Endothelial cell of umbilical vein (primary cell): ENCODE results near the gene TMEM208. TPM values are rescaled to one million over a fixed set of nuclear protein-coding genes. Genes with fewer than 3 reads are reported as not detected.

Experiments
- BruUV-seq: library from RNA; stranded (reverse); fragments of 400-500 nt; replicated peaks from 2 replicates; lab custom pipeline; 2021; lab: Mats Ljungman, UMichigan
- CTCF ChIA-PET: fragments of 300-600, 350-600 bp; sonication (Branson Sonifier 250); formaldehyde crosslinking; loops from one replicate; lab custom pipeline; 2021; ENCODE audit warnings: antibody characterized with exemption, inconsistent platforms; lab: Charles Lee
- POLR2A ChIA-PET: fragments of 300-600, 350-600 bp; sonication (Branson Sonifier 250); formaldehyde crosslinking; loops from one replicate; lab custom pipeline; 2021; ENCODE audit warnings: antibody characterized with exemption, inconsistent platforms; lab: Charles Lee
- DNase-seq: peaks from one replicate; pipeline ENCODE4 v3.0.0-alpha.2; 2011; ENCODE audit warnings: low read depth, low spot score
- FAIRE-seq: peaks from 2 replicates; lab custom pipeline; 2011; peaks lifted over from hg19 to GRCh38; lab: Jason Lieb, UNC
- H2AFZ ChIP-seq: 2 replicates; pipeline ENCODE4 v1.6.0; 2012; ENCODE audit warnings: low read depth, low read length, control low read depth, inconsistent platforms
- H3K27ac ChIP-seq: 2 replicates; pipeline ENCODE4 v1.5.1; 2011; ENCODE audit warnings: low read depth, mild to moderate bottlenecking, control low read depth, low read length, moderate library complexity; ENCODE audit not compliant: insufficient read depth
- H3K27me3 ChIP-seq, 2 experiments: 2 replicates each; pipeline versions ENCODE4 v1.6.0 to v1.6.1; 2011; ENCODE audit warnings: low read length in 2 of 2, mixed read lengths in 1 of 2; ENCODE audit not compliant: control insufficient read depth in 2 of 2, insufficient read depth in 2 of 2
- H3K36me3 ChIP-seq, 2 experiments: 2 replicates in 1 of 2; 3 replicates in 1 of 2; pipeline ENCODE4 v1.5.1; 2011; ENCODE audit warnings: low read length in 2 of 2, mild to moderate bottlenecking in 1 of 2, moderate library complexity in 1 of 2; ENCODE audit not compliant: control insufficient read depth in 2 of 2, insufficient read depth in 2 of 2; ENCODE audit errors: extremely low read depth in 1 of 2
- H3K4me1 ChIP-seq: 3 replicates; pipeline ENCODE4 v1.5.1; 2011; ENCODE audit warnings: mild to moderate bottlenecking, low read length; ENCODE audit not compliant: control insufficient read depth, insufficient read depth; ENCODE audit errors: extremely low read depth
- H3K4me2 ChIP-seq: 2 replicates; pipeline ENCODE4 v1.6.1; 2011; ENCODE audit warnings: low read length, control low read depth, mixed read lengths; ENCODE audit not compliant: insufficient read depth
- H3K4me3 ChIP-seq, 3 experiments: fragments of 200-600 bp in 1 of 3; sonication (generic), shearing (Covaris generic) in 1 of 3; replicated peaks in 1 of 3; 2 replicates each; pipeline ENCODE4 v1.5.1; 2011 to 2016; ENCODE audit warnings: control low read depth in 3 of 3, low read length in 3 of 3, mild to moderate bottlenecking in 2 of 3, inconsistent platforms in 1 of 3, low read depth in 1 of 3, moderate library complexity in 1 of 3; ENCODE audit not compliant: insufficient read depth in 1 of 3
- H3K79me2 ChIP-seq: 2 replicates; pipeline ENCODE4 v1.6.0; 2012; ENCODE audit warnings: low read length, inconsistent platforms; ENCODE audit not compliant: control insufficient read depth, insufficient read depth
- H3K9ac ChIP-seq: replicated peaks from 2 replicates; pipeline ENCODE3; 2011; ENCODE audit warnings: low read length, control low read depth; ENCODE audit not compliant: insufficient read depth; ENCODE audit errors: extremely low read depth
- H3K9me1 ChIP-seq: replicated peaks from 3 replicates; pipeline ENCODE4 v1.6.0; 2011; ENCODE audit warnings: mild to moderate bottlenecking, low read length; ENCODE audit not compliant: control insufficient read depth, insufficient read depth; ENCODE audit errors: extremely low read depth
- H3K9me3 ChIP-seq: replicated peaks from 2 replicates; pipeline ENCODE4 v1.5.1; 2012; ENCODE audit warnings: low read length, inconsistent platforms; ENCODE audit not compliant: control insufficient read depth, insufficient read depth
- H4K20me1 ChIP-seq: replicated peaks from 2 replicates; pipeline ENCODE3; 2011; ENCODE audit warnings: mild to moderate bottlenecking, low read length; ENCODE audit not compliant: control insufficient read depth, insufficient read depth; ENCODE audit errors: extremely low read depth
- EZH2 ChIP-seq: IDR thresholded peaks from 2 replicates; pipeline ENCODE4 v1.6.1; 2012; ENCODE audit warnings: borderline replicate concordance, low read depth, mild to moderate bottlenecking, moderate library complexity, low read length, inconsistent platforms; ENCODE audit not compliant: severe bottlenecking
- FOS ChIP-seq: IDR thresholded peaks from 2 replicates; pipeline ENCODE4 v1.6.1; 2011; ENCODE audit warnings: mild to moderate bottlenecking, low read length, moderate library complexity, borderline replicate concordance; ENCODE audit not compliant: insufficient read depth
- GATA2 ChIP-seq: IDR thresholded peaks from 2 replicates; pipeline ENCODE4 v1.7.0; 2011; ENCODE audit warnings: low read depth, mild to moderate bottlenecking, moderate library complexity, mixed read lengths, low read length; ENCODE audit not compliant: insufficient read length, insufficient read depth
- JUN ChIP-seq: IDR thresholded peaks from 2 replicates; pipeline ENCODE4 v1.6.1; 2011; ENCODE audit warnings: borderline replicate concordance, low read depth; ENCODE audit not compliant: insufficient read length, insufficient read depth
- MYC ChIP-seq: IDR thresholded peaks from one replicate; pipeline ENCODE4 v1.6.1; 2011; ENCODE audit warnings: mild to moderate bottlenecking, low read depth, low read length
- POLR2A ChIP-seq: IDR thresholded peaks from 2 replicates; pipeline ENCODE4 v1.6.1; 2012; ENCODE audit warnings: low read depth, mild to moderate bottlenecking, control low read depth, low read length
- POLR2AphosphoS5 ChIP-seq: IDR thresholded peaks from 2 replicates; pipeline ENCODE4 v1.6.1; 2012; ENCODE audit warnings: low read depth, mild to moderate bottlenecking, control low read depth, low read length, moderate library complexity; ENCODE audit not compliant: insufficient read depth
- dilution Hi-C: fragments of 300-500 bp; cut with MboI; formaldehyde crosslinking; loops from one replicate; pipeline ENCODE4 v1.15.0; 2019; ENCODE audit warnings: low sequenced_read_pairs; ENCODE audit not compliant: extremely low pct_ligation_motif_present
- intact Hi-C: fragments of 100-400 bp; cut with micrococcal nuclease; formaldehyde crosslinking; loops from one replicate; pipeline ENCODE4 v1.10.0; 2022
- polyA plus RNA-seq, 4 experiments: library from polyadenylated mRNA; depleted of rRNA in 3 of 4; stranded (reverse) in 3 of 4; unstranded in 1 of 4; fragments of >200 nt; gene quantifications; 2 replicates each; pipeline versions ENCODE4 v1.2.1 to v1.2.3, GENCODE V29; 2011 to 2012; ENCODE audit warnings: missing spikeins in 1 of 4
- total RNA-seq: library from RNA; stranded (reverse); gene quantifications from 2 replicates; pipeline ENCODE4 v1.2.3, GENCODE V29; 2021
- TF ChIP-seq, protein P1 (sequence below): IDR thresholded peaks from 2 replicates; pipeline ENCODE4 v1.6.1; 2011; ENCODE audit not compliant: insufficient read depth, insufficient read length
- TF ChIP-seq, protein P2 (sequence below), 2 donors: IDR thresholded peaks; 1 replicate in 1 of 2; 2 replicates in 1 of 2; pipeline ENCODE4 v1.5.1; 2011; ENCODE audit warnings: low read length in 2 of 2, mild to moderate bottlenecking in 2 of 2, moderate library complexity in 2 of 2, control low read depth in 1 of 2, inconsistent platforms in 1 of 2, low read depth in 1 of 2; ENCODE audit not compliant: insufficient read depth in 1 of 2; ENCODE audit errors: extremely low read depth in 1 of 2

The TMEM208 gene
- total and polyA plus RNA-seq, 2 donors (not counting 3 experiments of a cell fraction or from before 2014, with no cell fraction given), result 35.3 to 94.0 TPM

DNA sequence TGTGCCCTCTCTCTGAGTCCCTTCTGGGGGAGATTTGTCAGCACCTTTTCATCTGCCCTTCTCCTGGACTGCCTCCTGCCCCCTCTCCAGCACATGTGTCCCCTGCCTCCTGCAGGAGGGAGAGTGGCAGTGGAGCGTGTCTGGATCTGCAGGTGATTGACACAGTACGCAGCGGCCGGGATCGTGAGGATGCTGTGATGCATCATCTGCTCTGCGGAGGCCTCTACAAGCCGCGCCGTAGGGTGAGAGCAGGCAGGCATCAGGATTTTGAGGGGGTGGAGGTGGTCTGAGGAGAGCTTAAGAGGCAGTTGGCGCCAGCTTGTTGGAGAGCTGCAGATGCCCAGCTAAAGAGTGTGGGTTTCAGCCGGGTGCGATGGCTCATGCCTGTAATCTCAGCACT, 32.8 kb downstream of the TMEM208 start:
- Histone ChIP-seq H3K4me2 (no peak overlapping the region), H3K36me3 (no peaks in the 10 kb centered on the region), H3K9me3 (no peaks in the 10 kb centered on the region), H3K79me2 (no peaks in the 10 kb centered on the region), H3K4me3 (no peak overlapping the region), H3K9me1 (no peaks in the 10 kb centered on the region), H3K9ac (no peak overlapping the region), H2AFZ (no peak overlapping the region), H3K4me1 (peaks cover 4% of the 10 kb centered on the region), H3K27ac (no peak overlapping the region), H3K27me3 (no peaks in the 10 kb centered on the region), H4K20me1 (no peaks in the 10 kb centered on the region)
- dilution Hi-C loops (no loop called here), intact Hi-C loops (loop anchor here (1.0 kb wide), 3 partner anchors 80 to 140 kb away; partner anchors contain the start of gene TPPP3)
- TF ChIP-seq MYC, result no peak
- no peak for TF ChIP-seq POLR2AphosphoS5
- no peak for TF ChIP-seq GATA2
- no peak for TF ChIP-seq JUN
- no peak for TF ChIP-seq EZH2
- TF ChIP-seq, protein P1, sequence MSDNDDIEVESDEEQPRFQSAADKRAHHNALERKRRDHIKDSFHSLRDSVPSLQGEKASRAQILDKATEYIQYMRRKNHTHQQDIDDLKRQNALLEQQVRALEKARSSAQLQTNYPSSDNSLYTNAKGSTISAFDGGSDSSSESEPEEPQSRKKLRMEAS, result no peak
- no peak for TF ChIP-seq FOS
- no peak for TF ChIP-seq POLR2A
- TF ChIP-seq, protein P2, sequence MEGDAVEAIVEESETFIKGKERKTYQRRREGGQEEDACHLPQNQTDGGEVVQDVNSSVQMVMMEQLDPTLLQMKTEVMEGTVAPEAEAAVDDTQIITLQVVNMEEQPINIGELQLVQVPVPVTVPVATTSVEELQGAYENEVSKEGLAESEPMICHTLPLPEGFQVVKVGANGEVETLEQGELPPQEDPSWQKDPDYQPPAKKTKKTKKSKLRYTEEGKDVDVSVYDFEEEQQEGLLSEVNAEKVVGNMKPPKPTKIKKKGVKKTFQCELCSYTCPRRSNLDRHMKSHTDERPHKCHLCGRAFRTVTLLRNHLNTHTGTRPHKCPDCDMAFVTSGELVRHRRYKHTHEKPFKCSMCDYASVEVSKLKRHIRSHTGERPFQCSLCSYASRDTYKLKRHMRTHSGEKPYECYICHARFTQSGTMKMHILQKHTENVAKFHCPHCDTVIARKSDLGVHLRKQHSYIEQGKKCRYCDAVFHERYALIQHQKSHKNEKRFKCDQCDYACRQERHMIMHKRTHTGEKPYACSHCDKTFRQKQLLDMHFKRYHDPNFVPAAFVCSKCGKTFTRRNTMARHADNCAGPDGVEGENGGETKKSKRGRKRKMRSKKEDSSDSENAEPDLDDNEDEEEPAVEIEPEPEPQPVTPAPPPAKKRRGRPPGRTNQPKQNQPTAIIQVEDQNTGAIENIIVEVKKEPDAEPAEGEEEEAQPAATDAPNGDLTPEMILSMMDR (IDR thresholded peaks at IDR 0.05; ENCODE audit: extremely low read depth in 1 of 2, insufficient read depth in 1 of 2, low read depth in 1 of 2, low read length in 2 of 2), result no peak
- FAIRE-seq (no peak), DNase-seq (no peak)
- POLR2A ChIA-PET, result no interaction called here
- CTCF ChIA-PET, result interaction anchor here (0.7 to 3.3 kb wide), 16 partner anchors 11 to 281 kb away, joined by 3 to 65 read pairs (median 9); partner anchors contain the start of genes HSD11B2 and PLEKHG4
- BruUV-seq, result no TSS peak
